ENCODE measurements around the gene RSAD1.
A peak's percentile ranks its signal among the peaks of the same experiment; 100 is the strongest.
"Not testable (repeated sequence)": the region's sequence is repeated elsewhere in the genome, so short reads cannot be mapped to it uniquely, and the experiment has no call there.

RSAD1 gene

GRCh38 chr17:50474523-50474922, 4.1 kb upstream of the RSAD1 start:
- DNase-seq, result no peak

GRCh38 chr17:50475362-50475761, 3.3 kb upstream of the RSAD1 start:
- DNase-seq, result no peak

GRCh38 chr17:50475775-50476544, 2.7 kb upstream of the RSAD1 start:
- DNase-seq, result not testable (repeated sequence)

GRCh38 chr17:50476545-50477315, 1.9 kb upstream of the RSAD1 start:
- no peak for DNase-seq

GRCh38 chr17:50477976-50478375, 684 bp upstream of the RSAD1 start:
- DNase-seq, result no peak

- peak; percentile 52 for DNase-seq
These were observed 972 bp downstream of the RSAD1 start for GRCh38 chr17:50479522-50480141.

GRCh38 chr17:50480142-50480764, 1.6 kb downstream of the RSAD1 start:
- no peak for DNase-seq

- DNase-seq, result no peak
These were observed 2.3 kb downstream of the RSAD1 start for GRCh38 chr17:50480854-50481490.

- DNase-seq, result no peak
These were observed 3.0 kb downstream of the RSAD1 start for GRCh38 chr17:50481648-50482047.

- no peak for DNase-seq
These were observed 3.5 kb downstream of the RSAD1 start for GRCh38 chr17:50482110-50482509.

- peak; percentile 51 for DNase-seq
These were observed 3.9 kb downstream of the RSAD1 start for GRCh38 chr17:50482516-50482915.

GRCh38 chr17:50483266-50483665, 4.6 kb downstream of the RSAD1 start:
- no peak for DNase-seq

GRCh38 chr17:50484386-50485155, 5.9 kb downstream of the RSAD1 start:
- no peak for DNase-seq

GRCh38 chr17:50487213-50488096, 8.8 kb downstream of the RSAD1 start:
- no peak for DNase-seq

GRCh38 chr17:50488880-50489279, 10.2 kb downstream of the RSAD1 start:
- DNase-seq, result no peak

GRCh38 chr17:50491505-50491904, 12.8 kb downstream of the RSAD1 start:
- no peak for DNase-seq

GRCh38 chr17:50492214-50492613, 13.6 kb downstream of the RSAD1 start:
- no peak for DNase-seq

GRCh38 chr17:50493744-50494143, 15.1 kb downstream of the RSAD1 start:
- no peak for DNase-seq

- no peak for DNase-seq
These were observed 16.7 kb downstream of the RSAD1 start for GRCh38 chr17:50495217-50495823.

GRCh38 chr17:50495918-50496317, 17.3 kb downstream of the RSAD1 start:
- no peak for DNase-seq

All from activated T-cell treated with anti-CD3 and anti-CD28 coated beads for 4 hours (primary cell).